ENCODE data around the gene FSD1L. TPM values are rescaled to one million over a fixed set of nuclear protein-coding genes. Genes with fewer than 3 reads are reported as not detected.

Gene FSD1L
- 6.2 and 9.2 TPM in 2 replicates for total RNA-seq

DNA sequence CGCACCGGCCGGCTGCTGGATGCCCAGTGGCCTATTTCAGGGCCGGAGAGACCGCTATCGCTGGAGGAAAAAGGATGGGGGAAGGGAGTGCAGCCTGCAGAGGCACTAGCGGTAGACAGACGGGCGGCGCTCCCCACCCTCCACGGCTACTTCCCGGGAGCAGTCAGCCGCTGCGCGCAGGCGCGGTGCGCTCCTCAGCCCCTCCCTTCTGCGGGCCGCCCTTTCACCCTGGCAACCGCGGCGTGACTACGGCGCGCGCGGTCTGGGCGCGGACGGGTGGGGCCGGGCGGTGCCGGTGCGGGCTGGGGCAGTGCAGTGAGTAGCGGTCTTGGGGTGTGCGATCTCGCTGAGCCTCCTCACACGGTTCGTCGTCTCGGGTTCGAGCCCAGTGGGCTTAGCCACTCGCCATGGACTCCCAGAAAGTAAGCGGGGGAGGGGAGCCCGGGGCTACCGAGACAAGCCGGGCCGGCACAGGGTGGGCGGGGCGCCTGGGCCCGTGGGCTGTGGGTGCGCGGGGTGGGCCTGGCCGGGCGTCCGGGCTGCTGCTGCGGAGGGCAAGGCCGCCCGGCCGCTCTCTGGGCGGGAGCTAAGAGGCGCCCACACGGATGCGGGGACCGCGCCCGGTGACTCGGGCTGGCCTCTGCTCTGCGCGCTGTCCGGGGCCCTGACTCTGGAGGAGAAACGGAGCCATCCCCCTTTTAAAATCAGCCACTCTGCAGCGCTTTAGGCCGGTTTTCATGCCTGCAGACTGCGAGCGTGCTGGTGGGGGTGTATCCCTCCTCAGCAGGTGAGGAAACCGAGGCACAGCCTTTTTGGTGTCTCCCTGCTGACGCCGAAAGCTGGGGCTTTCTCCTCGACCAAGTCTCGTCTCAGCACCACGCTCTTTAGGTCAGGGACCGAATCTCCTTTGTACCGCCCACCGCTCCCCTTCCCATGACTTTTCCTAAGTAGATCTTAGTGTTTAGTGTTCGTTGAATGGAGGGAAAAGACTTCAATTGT, at the start of gene FSD1L:
FSD1L (plus strand) TSS at position 221 of the 999 bp plus-strand sequence; CDS start at position 408, 187 bp downstream.

DNA sequence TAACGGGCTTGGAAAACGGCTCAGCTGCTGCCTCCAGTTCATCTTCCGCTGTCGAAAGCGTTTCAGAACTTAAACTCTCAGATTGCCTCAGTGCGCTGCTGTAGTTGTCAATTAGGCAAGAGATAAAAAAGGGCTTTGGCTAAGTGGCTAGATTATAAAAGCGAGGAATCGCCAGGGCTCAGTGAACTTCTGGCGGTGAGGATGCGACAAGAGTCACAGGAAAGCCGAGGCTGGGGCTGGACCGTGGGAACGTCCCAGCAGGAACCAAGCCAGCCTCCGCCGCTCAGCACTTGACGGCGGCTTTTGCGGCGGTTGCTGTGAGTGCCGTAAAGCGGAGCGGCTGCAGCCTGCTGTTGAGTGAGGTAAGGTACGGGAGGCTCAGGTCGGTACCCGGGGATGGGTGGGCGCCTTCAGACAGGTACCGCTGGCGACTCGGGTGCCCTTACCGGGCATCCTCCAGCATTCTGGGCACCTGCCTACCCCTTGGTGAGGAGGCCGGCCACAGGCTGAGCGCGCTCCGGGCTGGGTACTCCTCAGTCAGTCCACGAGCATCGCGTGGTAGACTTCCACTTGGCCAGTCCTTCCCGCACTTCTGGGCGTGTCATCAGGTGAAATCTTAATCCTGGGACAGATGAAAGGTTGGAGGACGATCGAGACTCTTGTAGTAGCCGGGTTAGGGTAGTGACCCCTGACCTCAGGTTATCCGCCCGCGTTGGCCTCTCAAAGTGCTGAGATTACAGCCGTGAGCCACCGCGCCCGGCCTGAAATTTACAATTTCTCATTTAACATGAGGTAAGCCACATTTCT, 110.2 kb downstream of the FSD1L start, which contains the start of gene FKTN:
FKTN (plus strand) TSS at position 328 of the 807 bp plus-strand sequence. CDS start 16,902 bp downstream, outside the sequence.

Other genes starting within 250 kb of the FSD1L start
- 81.7 and 93.0 TPM in 2 replicates for gene SLC44A1, start 203.4 kb upstream of the FSD1L start, total RNA-seq
- gene FKTN, start 110.1 kb downstream of the FSD1L start, total RNA-seq: 27.2 and 34.5 TPM in 2 replicates
- gene TAL2, start 214.4 kb downstream of the FSD1L start, total RNA-seq: not detected in 2 replicates
- 20.2 and 20.5 TPM in 2 replicates for gene TMEM38B, start 246.5 kb downstream of the FSD1L start, total RNA-seq